Pancreas (tissue), 10 donors: Measurements from ENCODE around the gene YKT6. TPM values are rescaled to one million over a fixed set of nuclear protein-coding genes. Genes with fewer than 3 reads are reported as not detected.

ENCODE experiments used
- ATAC-seq, 4 donors: fragments of 200-7000 bp; cut with Tn5 transposase; one replicate each; pipeline versions ENCODE4 v1.8.0 to v1.9.1; 2020; ENCODE audit warnings: mild to moderate bottlenecking in 4 of 4, moderate library complexity in 4 of 4
- DNase-seq, 6 donors: peaks; one replicate each; pipeline ENCODE4 v3.0.0-alpha.2; 2020
- FAIRE-seq: peaks from 2 replicates; lab custom pipeline; 2012; peaks lifted over from hg19 to GRCh38; lab: Jason Lieb, UNC
- H3K27ac ChIP-seq, 4 donors: fragments of 200-600 bp; sonication (generic); 1 replicate in 3 of 4; 2 replicates in 1 of 4; pipeline versions ENCODE4 v1.5.0 to v1.8.0; 2020
- H3K27me3 ChIP-seq, 4 donors: fragments of 200-600 bp; one replicate each; pipeline ENCODE4 v1.8.0; 2021
- H3K36me3 ChIP-seq, 3 donors: fragments of 200-600 bp; sonication (generic) in 1 of 3; one replicate each; pipeline versions ENCODE4 v1.5.0 to v1.8.0; 2020 to 2021
- H3K4me1 ChIP-seq, 3 donors: fragments of 200-600 bp; one replicate each; pipeline ENCODE4 v1.8.0; 2021
- H3K4me3 ChIP-seq, 4 donors: fragments of 200-600 bp; sonication (generic) in 2 of 4; one replicate each; pipeline versions ENCODE4 v1.5.0 to v1.8.0; 2020 to 2021
- H3K9me3 ChIP-seq, 4 donors: fragments of 200-600 bp; one replicate each; pipeline ENCODE4 v1.8.0; 2021
- WGBS, 2 donors: extraction: QIAGEN DNeasy Blood & Tissue Kit; methylation state at CpG; one replicate each; pipeline ENCODE4 v1.1.7; 2013; 5-methylcytosine and 5-hydroxymethylcytosine counted together
- intact Hi-C, 3 donors: fragments of 100-400 bp; cut with DNase I; formaldehyde crosslinking; loops; one replicate each; pipeline versions ENCODE4 v1.11.1 to v1.14.2; 2022
- polyA plus RNA-seq, 2 donors: library from polyadenylated mRNA; stranded (reverse); fragments of 200-250 nt; gene quantifications; one replicate each; pipeline ENCODE4 v1.2.3, GENCODE V29; 2013
- total RNA-seq, 6 donors: library from RNA; stranded (reverse); fragmentation: NEBNext Ultra II Directional in 4 of 6; extraction: Animal tissue kit (Norgen Biotek cat#: 25700) in 4 of 6; gene quantifications; one replicate each; pipeline versions ENCODE4 v1.2.1 to v1.2.4, GENCODE V29; 2021 to 2023
- TF ChIP-seq, protein P1 (sequence below), 4 donors: fragments of 200-600 bp; sonication (generic) in 3 of 4; IDR thresholded peaks; one replicate each; pipeline versions ENCODE4 v1.5.0 to v1.8.0; 2021; ENCODE audit warnings: antibody characterized with exemption in 4 of 4
- donor health status: healthy with polysubstance abuse.
- donor health status: DM: no; HTN: no; CAD: no; lungs with moderate emphysema.
- donor health status: DM: no; HTN: no; CAD: no.
- donor health status: control.
- donor health status: control.
- donor health status: Bipolar disorder and iron deficiency.
- donor health status: DM: yes; HTN: yes; CAD: no.
- donor health status: DM: no; HTN: no; CAD: no.
- donor health status: DM: no; HTN: no; CAD: no.
- donor health status: DM: yes; HTN: yes; CAD: no.

Gene YKT6
- total and polyA plus RNA-seq, 8 donors: 27.7 to 48.7 (median 37.0) TPM

DNA sequence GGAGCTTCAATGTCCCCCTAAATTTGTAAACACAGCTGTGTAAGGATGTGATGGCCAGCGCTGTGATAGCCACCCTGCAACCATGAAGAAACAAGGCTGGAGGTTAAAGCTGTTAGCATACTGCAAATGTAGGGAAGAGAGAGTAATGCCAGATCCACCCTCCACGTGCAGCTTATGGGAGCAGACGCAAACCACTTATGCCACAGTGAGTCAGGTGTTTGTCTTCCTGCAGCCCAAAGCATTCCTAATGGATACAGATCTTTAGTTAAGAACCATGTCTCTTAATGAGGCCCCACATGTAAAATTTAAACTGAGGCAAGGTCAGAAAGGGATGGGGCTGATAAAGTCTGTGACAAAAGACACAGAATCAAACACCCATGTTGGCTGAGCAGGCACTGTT is 46.1 kb upstream of the YKT6 start:
- intact Hi-C loops: no loop called here
- ATAC-seq: no peak

DNA sequence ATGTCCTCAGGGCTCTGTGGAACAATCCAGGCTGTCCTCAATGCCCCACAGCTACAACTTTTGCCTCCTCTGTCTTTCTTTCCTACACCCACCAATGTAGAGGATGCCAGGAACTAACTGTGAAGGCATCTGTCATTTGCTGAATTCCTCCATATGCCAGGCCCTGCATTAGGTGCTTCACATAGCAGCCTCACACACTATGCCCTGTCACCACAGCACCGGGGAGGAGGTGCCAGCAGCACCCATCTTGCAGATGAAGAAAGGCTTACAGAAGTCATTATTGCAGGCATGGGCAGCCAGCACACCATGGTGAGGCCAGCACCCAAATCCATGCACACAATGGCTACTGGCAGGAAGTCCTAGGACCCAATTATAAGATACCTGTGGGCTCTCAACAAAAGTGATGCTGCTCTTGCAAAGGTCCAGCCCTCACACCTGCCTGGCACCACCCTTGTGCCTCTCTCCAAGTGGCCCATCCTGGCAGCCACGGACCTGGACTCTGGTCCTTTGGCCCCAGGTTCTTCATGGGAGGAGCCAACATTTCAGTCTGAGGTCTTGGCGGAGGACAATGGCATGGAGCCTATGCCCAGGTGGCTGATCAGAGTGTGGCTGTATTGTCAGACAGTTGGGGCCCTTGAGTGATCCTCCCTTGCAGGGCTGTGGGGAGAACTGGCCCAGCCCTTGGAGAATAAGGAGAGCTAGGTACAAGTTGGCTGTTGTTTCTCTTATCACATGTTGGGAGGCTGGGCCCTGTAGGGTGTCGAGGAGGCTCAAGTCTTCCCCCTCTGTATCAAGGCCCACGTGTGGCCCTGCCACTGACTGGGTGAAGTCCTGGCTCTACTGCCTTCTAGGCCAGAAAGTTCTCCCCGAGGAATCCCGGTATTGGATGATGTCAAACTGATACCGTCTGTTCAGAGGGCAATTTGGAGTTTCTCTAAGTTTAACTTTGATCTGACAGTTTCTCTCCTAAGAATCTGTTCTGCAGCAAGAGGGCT is 45.3 kb upstream of the YKT6 start:
- WGBS, 2 donors: 61 to 64% methylated on average over 8 of the region's 8 CpGs
- H3K9me3 ChIP-seq: no peaks in the 10 kb centered on the region
- no peaks in the 10 kb centered on the region for H3K4me1 ChIP-seq
- TF ChIP-seq, protein P1, sequence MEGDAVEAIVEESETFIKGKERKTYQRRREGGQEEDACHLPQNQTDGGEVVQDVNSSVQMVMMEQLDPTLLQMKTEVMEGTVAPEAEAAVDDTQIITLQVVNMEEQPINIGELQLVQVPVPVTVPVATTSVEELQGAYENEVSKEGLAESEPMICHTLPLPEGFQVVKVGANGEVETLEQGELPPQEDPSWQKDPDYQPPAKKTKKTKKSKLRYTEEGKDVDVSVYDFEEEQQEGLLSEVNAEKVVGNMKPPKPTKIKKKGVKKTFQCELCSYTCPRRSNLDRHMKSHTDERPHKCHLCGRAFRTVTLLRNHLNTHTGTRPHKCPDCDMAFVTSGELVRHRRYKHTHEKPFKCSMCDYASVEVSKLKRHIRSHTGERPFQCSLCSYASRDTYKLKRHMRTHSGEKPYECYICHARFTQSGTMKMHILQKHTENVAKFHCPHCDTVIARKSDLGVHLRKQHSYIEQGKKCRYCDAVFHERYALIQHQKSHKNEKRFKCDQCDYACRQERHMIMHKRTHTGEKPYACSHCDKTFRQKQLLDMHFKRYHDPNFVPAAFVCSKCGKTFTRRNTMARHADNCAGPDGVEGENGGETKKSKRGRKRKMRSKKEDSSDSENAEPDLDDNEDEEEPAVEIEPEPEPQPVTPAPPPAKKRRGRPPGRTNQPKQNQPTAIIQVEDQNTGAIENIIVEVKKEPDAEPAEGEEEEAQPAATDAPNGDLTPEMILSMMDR (IDR thresholded peaks at IDR 0.05): no peak
- intact Hi-C loops: no loop called here
- H3K27ac ChIP-seq: no peak overlapping the region
- peak in 2 of 6 donors; percentile 40 to 61 for DNase-seq
- H3K36me3 ChIP-seq: no peaks in the 10 kb centered on the region
- peak; percentile 19 to 80 (median 68) for ATAC-seq
- H3K27me3 ChIP-seq: no peaks in the 10 kb centered on the region
- H3K4me3 ChIP-seq: no peak overlapping the region
- no peak for FAIRE-seq

More for the DNA sequence above, 46.1 kb upstream of the YKT6 start:
- no peak overlapping the region for H3K27ac ChIP-seq
- TF ChIP-seq, protein P1 (IDR thresholded peaks at IDR 0.05): no peak
- H3K4me3 ChIP-seq: no peak overlapping the region
- H3K36me3 ChIP-seq: no peaks in the 10 kb centered on the region
- DNase-seq: no peak
- WGBS, 2 donors: 69 to 77% methylated on average over 3 of the region's 3 CpGs
- FAIRE-seq: no peak
- no peaks in the 10 kb centered on the region for H3K9me3 ChIP-seq
- no peaks in the 10 kb centered on the region for H3K4me1 ChIP-seq
- H3K27me3 ChIP-seq: no peaks in the 10 kb centered on the region

DNA sequence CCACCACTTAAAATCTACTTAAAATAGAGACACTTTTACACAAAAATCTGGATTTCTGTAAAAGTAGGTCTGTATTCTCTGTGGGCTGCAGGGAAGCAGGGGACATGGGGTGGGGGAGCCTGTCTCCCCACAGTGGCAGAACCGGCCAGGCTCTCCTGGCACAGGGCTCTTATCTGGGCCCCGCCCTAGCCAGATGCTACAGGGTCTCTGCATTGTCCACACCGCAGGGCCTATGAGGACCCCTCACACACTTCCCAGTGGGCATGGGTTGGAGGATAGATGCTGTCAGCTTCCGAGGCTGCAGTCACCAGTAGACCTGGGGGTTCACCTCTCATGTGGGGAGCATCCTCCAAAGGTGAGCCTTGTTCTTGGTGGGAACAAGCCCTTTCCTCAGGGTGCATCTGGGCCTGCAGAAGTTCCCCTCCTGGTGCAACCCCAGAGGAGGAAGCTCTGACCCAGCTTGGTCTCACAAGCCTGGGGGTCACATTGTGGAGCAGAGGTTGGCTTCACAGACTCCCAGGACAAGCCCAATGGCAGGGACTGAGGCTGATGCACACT is 44.2 kb upstream of the YKT6 start:
- no peak for FAIRE-seq
- no peak for ATAC-seq
- Histone ChIP-seq H3K9me3 (no peaks in the 10 kb centered on the region), H3K4me3 (no peak overlapping the region), H3K27ac (no peak overlapping the region), H3K36me3 (no peaks in the 10 kb centered on the region), H3K27me3 (no peaks in the 10 kb centered on the region), H3K4me1 (no peaks in the 10 kb centered on the region)
- intact Hi-C loops: no loop called here
- WGBS, 2 donors: 87 to 90% methylated on average over 4 of the region's 4 CpGs
- TF ChIP-seq, protein P1 (IDR thresholded peaks at IDR 0.05): no peak
- DNase-seq: no peak

DNA sequence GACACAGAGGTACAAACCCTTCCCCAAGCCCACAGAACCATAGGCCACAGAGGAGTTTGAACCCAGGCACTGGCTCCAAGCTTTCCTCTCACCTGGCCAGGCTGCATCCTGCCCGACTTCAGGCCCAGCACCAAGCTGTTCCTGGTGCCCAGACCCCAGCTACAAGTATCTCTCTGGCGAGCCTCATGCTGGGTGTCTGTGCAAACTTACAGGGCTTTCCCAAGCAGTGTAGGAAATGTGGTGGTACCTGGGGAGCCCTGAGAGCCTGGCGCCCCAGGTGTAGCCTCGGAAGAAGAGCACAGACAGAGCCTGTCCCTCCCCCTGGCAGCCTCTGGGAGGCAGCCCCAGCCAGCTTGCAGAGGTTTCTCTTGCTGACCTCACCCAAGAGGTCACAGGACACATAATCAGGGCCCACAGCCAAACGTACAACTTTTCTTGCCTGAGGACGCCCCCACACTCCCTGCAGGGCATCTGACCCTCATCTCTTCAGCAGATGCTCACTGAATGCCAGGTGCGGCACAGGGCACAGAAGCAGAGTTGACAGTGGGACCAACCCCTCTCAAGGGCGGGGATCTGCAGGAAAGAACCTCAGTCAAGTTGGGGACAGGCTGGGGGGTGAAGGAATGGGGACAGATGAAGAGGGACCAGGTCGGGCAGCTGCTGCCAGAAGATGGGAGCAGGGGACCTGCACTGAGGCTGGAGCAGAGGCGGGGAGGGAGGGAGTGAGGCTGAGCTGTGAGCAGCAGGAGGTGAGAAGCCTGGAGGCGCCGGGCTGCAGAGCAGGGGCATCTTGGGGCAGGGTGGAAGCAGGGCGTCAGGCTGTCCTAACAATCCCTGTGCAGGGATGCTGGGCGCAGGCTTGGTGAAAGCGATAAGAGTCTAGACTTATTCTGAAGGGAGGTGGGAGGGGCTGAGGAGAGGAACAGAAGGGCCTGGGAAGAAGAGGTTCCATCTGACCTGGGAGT is 43.4 kb upstream of the YKT6 start:
- WGBS, 2 donors: 77 to 80% methylated on average over 15 of the region's 15 CpGs
- no peaks in the 10 kb centered on the region for H3K4me1 ChIP-seq
- no peak overlapping the region for H3K4me3 ChIP-seq
- H3K27me3 ChIP-seq: no peaks in the 10 kb centered on the region
- DNase-seq: peak in 1 of 6 donors; percentile 63
- no peaks in the 10 kb centered on the region for H3K9me3 ChIP-seq
- H3K27ac ChIP-seq: no peak overlapping the region
- FAIRE-seq: no peak
- intact Hi-C loops: no loop called here
- TF ChIP-seq, protein P1 (IDR thresholded peaks at IDR 0.05): no peak
- no peaks in the 10 kb centered on the region for H3K36me3 ChIP-seq
- no peak for ATAC-seq
